Sigmoid colon (tissue), 7 donors: ENCODE measurements around the gene ARNT2. TPM values are rescaled to one million over a fixed set of nuclear protein-coding genes. Genes with fewer than 3 reads are reported as not detected.
A peak's percentile ranks its signal among the peaks of the same experiment; 100 is the strongest.

Experiments used
- DNase-seq: peaks from one replicate; pipeline ENCODE4 v3.0.0-alpha.2; 2019
- H3K27ac ChIP-seq, 4 donors: fragments of 200-600 bp; sonication (generic); one replicate each; pipeline ENCODE4 v1.5.1; 2016 to 2019; ENCODE audit warnings: mild to moderate bottlenecking in 1 of 4
- H3K27me3 ChIP-seq, 3 donors: fragments of 200-600 bp; sonication (generic); one replicate each; pipeline ENCODE4 v1.5.1; 2019; ENCODE audit warnings: mild to moderate bottlenecking in 1 of 3
- H3K36me3 ChIP-seq, 4 donors: fragments of 200-600 bp; sonication (generic); one replicate each; pipeline ENCODE4 v1.5.1; 2016 to 2019
- H3K4me1 ChIP-seq, 4 donors: fragments of 200-600 bp; sonication (generic); one replicate each; pipeline ENCODE4 v1.5.1; 2017 to 2019
- H3K4me3 ChIP-seq, 4 donors: fragments of 200-600 bp; sonication (generic); one replicate each; pipeline ENCODE4 v1.5.1; 2017 to 2019; ENCODE audit warnings: mild to moderate bottlenecking in 2 of 4, moderate library complexity in 1 of 4
- H3K9me3 ChIP-seq, 4 donors: fragments of 200-600 bp in 3 of 4; sonication (generic) in 3 of 4; one replicate each; pipeline versions ENCODE4 v1.5.1 to v1.6.1; 2013 to 2019
- EP300 ChIP-seq, 4 donors: sonication (generic); formaldehyde crosslinking; IDR thresholded peaks; one replicate each; pipeline ENCODE4 v1.6.1; 2017; ENCODE audit warnings: antibody characterized with exemption in 4 of 4
- POLR2A ChIP-seq, 2 donors: fragments of 450-650 bp; IDR thresholded peaks; one replicate each; pipeline ENCODE4 v1.6.1; 2016; ENCODE audit warnings: antibody characterized with exemption in 2 of 2, mild to moderate bottlenecking in 2 of 2, moderate library complexity in 2 of 2
- POLR2AphosphoS5 ChIP-seq, 4 donors: sonication (generic); formaldehyde crosslinking; IDR thresholded peaks; one replicate each; pipeline ENCODE4 v1.6.1; 2017; ENCODE audit warnings: antibody characterized with exemption in 4 of 4
- WGBS, 2 donors: extraction: QIAGEN DNeasy Blood & Tissue Kit; methylation state at CpG; one replicate each; pipeline ENCODE4 v1.1.7; 2013; 5-methylcytosine and 5-hydroxymethylcytosine counted together
- intact Hi-C: fragments of 100-400 bp; cut with DNase I; formaldehyde crosslinking; loops from one replicate; pipeline ENCODE4 v1.15.1; 2023
- polyA plus RNA-seq, 3 donors: library from polyadenylated mRNA; stranded (reverse); fragments of 200-250 nt; gene quantifications; one replicate each; pipeline ENCODE4 v1.2.3, GENCODE V29; 2013
- total RNA-seq, 4 donors: library from RNA; depleted of rRNA; stranded (reverse); fragments of >200 nt; gene quantifications; one replicate each; pipeline ENCODE4 v1.1.0, GENCODE V29; 2016
- TF ChIP-seq, protein P1 (sequence below), 4 experiments: fragments of 450-650 bp in 3 of 4; fragments of 200-600 bp in 1 of 4; IDR thresholded peaks; one replicate each; pipeline ENCODE4 v1.5.1; 2016 to 2019; ENCODE audit warnings: antibody characterized with exemption in 4 of 4, mild to moderate bottlenecking in 3 of 4, moderate library complexity in 2 of 4
- donor health status: healthy with polysubstance abuse.
- donor health status: Bipolar disorder and iron deficiency.
- donor health status: healthy.

The ARNT2 gene
- total and polyA plus RNA-seq, 7 donors: 1.2 to 16.1 (median 4.3) TPM

DNA sequence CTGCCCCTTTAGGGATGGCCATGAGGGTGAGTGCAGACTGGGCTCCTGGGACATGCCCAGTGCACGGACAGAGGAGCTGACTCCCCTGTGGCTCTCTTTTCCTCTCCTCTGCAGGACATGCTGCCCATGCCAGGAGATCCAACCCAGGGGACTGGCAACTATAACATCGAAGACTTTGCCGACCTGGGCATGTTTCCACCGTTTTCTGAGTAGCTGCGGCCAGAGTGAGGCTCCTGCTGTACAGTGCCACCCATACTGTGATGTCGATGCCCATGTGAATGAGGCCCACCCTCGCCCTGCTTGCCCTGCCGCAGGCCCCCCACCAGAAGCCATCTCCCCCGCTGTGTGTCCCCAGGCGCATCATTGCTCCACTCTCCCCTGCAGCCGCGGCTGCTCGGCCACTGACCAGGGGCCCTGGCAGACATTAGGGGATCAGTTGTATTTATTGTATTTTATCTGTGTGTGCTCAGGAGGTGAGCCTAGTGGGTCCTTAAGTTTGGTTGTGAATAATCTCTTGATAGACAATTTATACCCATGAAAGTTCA lies 189.4 kb downstream of the ARNT2 start:
- peaks cover 0 to 19% (median 0%) of the 10 kb centered on the region in 4 donors for H3K36me3 ChIP-seq
- intact Hi-C loops: no loop called here
- TF ChIP-seq, protein P1, sequence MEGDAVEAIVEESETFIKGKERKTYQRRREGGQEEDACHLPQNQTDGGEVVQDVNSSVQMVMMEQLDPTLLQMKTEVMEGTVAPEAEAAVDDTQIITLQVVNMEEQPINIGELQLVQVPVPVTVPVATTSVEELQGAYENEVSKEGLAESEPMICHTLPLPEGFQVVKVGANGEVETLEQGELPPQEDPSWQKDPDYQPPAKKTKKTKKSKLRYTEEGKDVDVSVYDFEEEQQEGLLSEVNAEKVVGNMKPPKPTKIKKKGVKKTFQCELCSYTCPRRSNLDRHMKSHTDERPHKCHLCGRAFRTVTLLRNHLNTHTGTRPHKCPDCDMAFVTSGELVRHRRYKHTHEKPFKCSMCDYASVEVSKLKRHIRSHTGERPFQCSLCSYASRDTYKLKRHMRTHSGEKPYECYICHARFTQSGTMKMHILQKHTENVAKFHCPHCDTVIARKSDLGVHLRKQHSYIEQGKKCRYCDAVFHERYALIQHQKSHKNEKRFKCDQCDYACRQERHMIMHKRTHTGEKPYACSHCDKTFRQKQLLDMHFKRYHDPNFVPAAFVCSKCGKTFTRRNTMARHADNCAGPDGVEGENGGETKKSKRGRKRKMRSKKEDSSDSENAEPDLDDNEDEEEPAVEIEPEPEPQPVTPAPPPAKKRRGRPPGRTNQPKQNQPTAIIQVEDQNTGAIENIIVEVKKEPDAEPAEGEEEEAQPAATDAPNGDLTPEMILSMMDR (IDR thresholded peaks at IDR 0.05): no peak
- TF ChIP-seq POLR2AphosphoS5 (IDR thresholded peaks at IDR 0.05) (no peak), POLR2A (IDR thresholded peaks at IDR 0.05) (no peak), EP300 (IDR thresholded peaks at IDR 0.05) (no peak)
- 94 to 96% methylated on average over 13 of the region's 13 CpGs for WGBS, 2 donors
- DNase-seq: no peak
- H3K4me1 ChIP-seq: no peaks in the 10 kb centered on the region
- no peaks in the 10 kb centered on the region for H3K27me3 ChIP-seq
- no peak overlapping the region for H3K27ac ChIP-seq
- H3K4me3 ChIP-seq: no peak overlapping the region
- no peaks in the 10 kb centered on the region for H3K9me3 ChIP-seq

DNA sequence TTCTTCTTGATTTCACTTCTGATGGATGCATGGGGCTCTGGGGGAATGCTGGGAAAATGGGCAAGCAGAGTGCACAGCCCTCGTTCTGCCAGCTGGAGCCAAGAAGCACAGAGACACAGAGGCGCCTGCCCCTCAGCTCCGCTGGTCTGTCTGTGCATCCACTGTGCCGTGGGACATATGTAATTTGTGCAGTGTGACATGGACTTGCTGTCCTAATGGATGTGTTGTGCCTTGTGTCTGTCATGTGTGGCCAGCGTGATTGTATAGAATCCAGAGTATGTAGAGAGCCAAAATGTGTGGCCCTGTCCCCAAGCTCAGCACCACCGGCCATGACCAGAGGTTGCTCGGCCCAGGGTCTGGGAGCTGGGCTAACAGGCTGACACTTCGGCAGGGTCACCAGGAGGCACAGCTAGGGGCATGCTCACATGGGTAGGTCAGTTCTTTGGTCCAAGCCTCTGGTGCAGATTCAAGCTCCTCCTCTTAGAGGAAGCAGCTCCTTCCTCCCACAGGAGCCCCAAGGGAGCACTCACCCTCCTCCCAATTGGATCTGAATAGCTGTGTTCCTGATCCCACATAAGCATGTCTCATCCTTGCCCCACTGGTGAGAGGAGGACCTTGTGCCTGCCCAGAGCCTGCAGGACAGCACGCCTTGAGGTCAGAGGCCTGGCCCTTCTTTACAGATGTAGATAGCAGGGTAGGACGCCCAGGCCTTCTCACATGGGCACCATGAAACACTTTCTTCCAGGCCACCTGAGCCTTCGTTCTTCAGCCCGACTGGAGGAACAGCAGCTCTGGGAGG lies 190.1 kb downstream of the ARNT2 start:
- peak; percentile 53 for DNase-seq
- H3K27me3 ChIP-seq: no peaks in the 10 kb centered on the region
- H3K9me3 ChIP-seq: no peaks in the 10 kb centered on the region
- TF ChIP-seq, protein P1 (IDR thresholded peaks at IDR 0.05): no peak
- TF ChIP-seq POLR2AphosphoS5 (IDR thresholded peaks at IDR 0.05) (no peak), POLR2A (IDR thresholded peaks at IDR 0.05) (no peak), EP300 (IDR thresholded peaks at IDR 0.05) (no peak)
- H3K36me3 ChIP-seq: peaks cover 0 to 19% (median 0%) of the 10 kb centered on the region in 4 donors
- no peaks in the 10 kb centered on the region for H3K4me1 ChIP-seq
- WGBS, 2 donors: 80 to 86% methylated on average over 12 of the region's 12 CpGs
- no peak overlapping the region for H3K27ac ChIP-seq
- no peak overlapping the region for H3K4me3 ChIP-seq
- intact Hi-C loops: no loop called here

DNA sequence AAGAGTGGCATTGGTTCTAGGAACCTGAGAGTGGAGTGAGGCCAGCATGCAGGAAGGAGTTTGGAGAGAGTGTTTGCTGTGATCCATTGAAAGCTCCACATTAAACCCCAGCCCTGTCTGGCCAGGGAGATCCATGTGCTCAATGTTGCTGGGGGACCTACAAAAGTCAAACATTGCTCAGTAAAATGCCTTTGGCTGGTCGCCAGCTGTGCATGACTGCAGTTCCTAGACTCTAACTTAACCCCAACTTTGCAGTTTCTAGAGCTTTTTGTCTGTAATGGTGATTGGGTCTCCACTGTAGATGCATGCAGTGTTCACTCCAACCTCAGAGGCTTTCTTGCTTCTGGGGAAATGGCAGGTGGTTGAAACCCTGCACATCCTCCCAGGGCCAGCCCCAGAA lies 191.2 kb downstream of the ARNT2 start:
- H3K27me3 ChIP-seq: no peaks in the 10 kb centered on the region
- no peak overlapping the region for H3K4me3 ChIP-seq
- H3K27ac ChIP-seq: no peak overlapping the region
- H3K4me1 ChIP-seq: no peaks in the 10 kb centered on the region
- H3K36me3 ChIP-seq: peaks cover 0 to 19% (median 0%) of the 10 kb centered on the region in 4 donors
- intact Hi-C loops: no loop called here
- DNase-seq: no peak
- no peaks in the 10 kb centered on the region for H3K9me3 ChIP-seq
- TF ChIP-seq EP300 (IDR thresholded peaks at IDR 0.05) (no peak), POLR2A (IDR thresholded peaks at IDR 0.05) (no peak), POLR2AphosphoS5 (IDR thresholded peaks at IDR 0.05) (no peak)
- TF ChIP-seq, protein P1 (IDR thresholded peaks at IDR 0.05): no peak
- WGBS, 2 donors: 46 to 52% methylated on average over 1 of the region's 1 CpG

DNA sequence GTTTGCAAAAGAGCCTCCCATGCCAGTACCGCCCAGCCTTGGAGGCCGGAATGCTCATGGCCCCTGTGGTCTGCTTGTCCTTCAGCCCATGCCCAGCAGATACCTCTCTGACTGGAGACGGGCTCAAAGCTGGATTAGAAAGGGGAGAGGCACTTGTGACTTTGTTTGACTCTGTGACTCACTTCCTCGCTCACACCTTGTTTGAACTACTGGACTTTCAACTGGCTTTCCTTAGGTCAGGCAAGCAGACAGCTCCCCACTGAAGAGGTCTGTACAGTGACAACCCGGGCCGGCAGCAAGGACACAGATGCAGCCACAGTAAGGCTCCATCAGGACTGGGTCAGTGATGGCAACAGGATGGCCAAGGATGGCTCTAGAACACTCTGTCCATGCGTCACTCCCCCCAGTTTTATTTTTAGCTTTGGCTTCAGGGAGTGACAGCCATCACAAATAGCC lies 192.4 kb downstream of the ARNT2 start:
- no peak overlapping the region for H3K4me3 ChIP-seq
- no peak for DNase-seq
- no peaks in the 10 kb centered on the region for H3K4me1 ChIP-seq
- peaks cover 0 to 16% (median 0%) of the 10 kb centered on the region in 4 donors for H3K36me3 ChIP-seq
- no peaks in the 10 kb centered on the region for H3K27me3 ChIP-seq
- intact Hi-C loops: no loop called here
- H3K9me3 ChIP-seq: no peaks in the 10 kb centered on the region
- no peak overlapping the region for H3K27ac ChIP-seq
- WGBS, 2 donors: 52 to 81% methylated on average over 7 of the region's 7 CpGs
- TF ChIP-seq EP300 (IDR thresholded peaks at IDR 0.05) (no peak), POLR2A (IDR thresholded peaks at IDR 0.05) (no peak), POLR2AphosphoS5 (IDR thresholded peaks at IDR 0.05) (no peak)
- TF ChIP-seq, protein P1 (IDR thresholded peaks at IDR 0.05): no peak
